ENCODE data around the gene ABI2. TPM values are rescaled to one million over a fixed set of nuclear protein-coding genes. Genes with fewer than 3 reads are reported as not detected.
"Not testable (repeated sequence)": the region's sequence is repeated elsewhere in the genome, so short reads cannot be mapped to it uniquely, and the experiment has no call there.

The ABI2 gene
- total and polyA plus RNA-seq, 12 donors, result 10.2 to 61.2 (median 33.7) TPM

DNA sequence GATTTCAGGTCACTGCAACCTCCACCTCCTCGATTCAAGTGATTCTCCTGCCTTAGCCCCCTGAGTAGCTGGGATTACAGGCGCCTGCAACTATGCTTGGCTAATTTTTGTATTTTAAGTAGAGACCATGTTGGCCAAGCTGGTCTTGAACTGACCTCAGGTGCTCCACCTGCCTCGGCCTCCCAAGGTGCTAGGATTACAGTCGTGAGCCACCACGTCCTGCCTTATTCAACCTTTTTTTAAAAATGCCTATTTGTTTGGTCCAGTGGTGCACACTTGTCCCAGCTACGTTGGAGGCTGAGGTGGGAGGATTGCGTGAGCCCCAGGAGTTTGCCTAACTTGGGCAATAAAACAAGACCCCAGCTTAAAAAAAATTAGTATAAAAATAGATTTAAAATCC is 46.1 kb upstream of the ABI2 start:
- intact Hi-C loops (cut with DNase I), result no loop called here
- H3K9me3 ChIP-seq (replicated peaks in 1 of 3), result no peaks in the 10 kb centered on the region
- peaks cover 0 to 51% of the 10 kb centered on the region in 2 donors for H3K36me3 ChIP-seq (replicated peaks in 1 of 2)
- peak in 1 of 7 donors; percentile 15 for DNase-seq
- no peak overlapping the region for H3K4me3 ChIP-seq
- H3K27me3 ChIP-seq, result no peaks in the 10 kb centered on the region
- 84 to 94% (median 90%) methylated on average over 7 of the region's 7 CpGs for WGBS, 4 donors
- peaks cover 8 to 11% of the 10 kb centered on the region in 2 donors for H3K4me1 ChIP-seq (replicated peaks in 1 of 2)
- no peak for TF ChIP-seq POLR2A (IDR thresholded peaks at IDR 0.05)
- TF ChIP-seq CTCF (IDR thresholded peaks at IDR 0.05), result no peak
- H3K27ac ChIP-seq, result no peak overlapping the region

GRCh38 chr2:203286532-203286931 is 41.7 kb upstream of the ABI2 start:
- intact Hi-C loops (cut with DNase I), result no loop called here
- no peak for DNase-seq
- Histone ChIP-seq H3K36me3 (replicated peaks in 1 of 2) (peaks cover 0 to 33% of the 10 kb centered on the region in 2 donors), H3K9me3 (replicated peaks in 1 of 3) (no peaks in the 10 kb centered on the region), H3K4me1 (replicated peaks in 1 of 2) (peaks cover 8 to 11% of the 10 kb centered on the region in 2 donors), H3K4me3 (no peak overlapping the region), H3K27me3 (no peaks in the 10 kb centered on the region), H3K27ac (no peak overlapping the region)
- WGBS, 4 donors, result 91 to 97% (median 95%) methylated on average over 2 of the region's 2 CpGs
- TF ChIP-seq POLR2A (IDR thresholded peaks at IDR 0.05), result no peak
- TF ChIP-seq CTCF (IDR thresholded peaks at IDR 0.05), result no peak

- no peak for DNase-seq
- 92 to 100% (median 97%) methylated on average over 3 of the region's 3 CpGs for WGBS, 4 donors
- Histone ChIP-seq H3K4me3 (no peak overlapping the region), H3K27me3 (no peaks in the 10 kb centered on the region), H3K9me3 (replicated peaks in 1 of 3) (no peaks in the 10 kb centered on the region), H3K36me3 (replicated peaks in 1 of 2) (peaks cover 0 to 22% of the 10 kb centered on the region in 2 donors), H3K4me1 (replicated peaks in 1 of 2) (no peaks in the 10 kb centered on the region), H3K27ac (no peak overlapping the region)
- no peak for TF ChIP-seq POLR2A (IDR thresholded peaks at IDR 0.05)
- no peak for TF ChIP-seq CTCF (IDR thresholded peaks at IDR 0.05)
- intact Hi-C loops (cut with DNase I), result no loop called here
Observed at GRCh38 chr2:203301667-203302066, 26.5 kb upstream of the ABI2 start.

- DNase-seq; H3K27me3 ChIP-seq; H3K27ac ChIP-seq; H3K4me3 ChIP-seq; H3K9me3 ChIP-seq (replicated peaks in 1 of 3); H3K4me1 ChIP-seq (replicated peaks in 1 of 2); intact Hi-C loops (cut with DNase I): not testable (repeated sequence)
- WGBS, 4 donors, result 93 to 97% (median 95%) methylated on average over 8 of the region's 8 CpGs
- peaks cover 0 to 13% of the 10 kb centered on the region in 2 donors for H3K36me3 ChIP-seq (replicated peaks in 1 of 2)
Observed at GRCh38 chr2:203302586-203302985, 25.6 kb upstream of the ABI2 start.

- Histone ChIP-seq H3K9me3 (replicated peaks in 1 of 3) (no peaks in the 10 kb centered on the region), H3K27me3 (no peaks in the 10 kb centered on the region), H3K27ac (no peak overlapping the region), H3K4me1 (replicated peaks in 1 of 2) (no peaks in the 10 kb centered on the region), H3K36me3 (replicated peaks in 1 of 2) (no peaks in the 10 kb centered on the region), H3K4me3 (no peak overlapping the region)
- no peak for DNase-seq
- no peak for TF ChIP-seq POLR2A (IDR thresholded peaks at IDR 0.05)
- TF ChIP-seq CTCF (IDR thresholded peaks at IDR 0.05), result no peak
- intact Hi-C loops (cut with DNase I), result no loop called here
- 91 to 97% (median 96%) methylated on average over 3 of the region's 3 CpGs for WGBS, 4 donors
Observed at GRCh38 chr2:203310688-203311436, 17.3 kb upstream of the ABI2 start.
